Activated T-helper 1 cell treated with anti-CD3 and anti-CD28 coated beads, Interleukin-12 subunit alpha, Interleukin-12 subunit beta, Interleukin-2, Interleukin-4 antibody, amounts not matched to agents 30 ng/mL and 10 ng/mL and 1 ng/mL, durations not matched to agents 14 hours and 24 hours and 36 hours (primary cell): ENCODE data around the gene LRRN4CL. TPM values are rescaled to one million over a fixed set of nuclear protein-coding genes. Genes with fewer than 3 reads are reported as not detected.
"Not testable (repeated sequence)": the region's sequence is repeated elsewhere in the genome, so short reads cannot be mapped to it uniquely, and the experiment has no call there.

ENCODE experiments used
- DNase-seq: peaks from one replicate; pipeline ENCODE4 v3.0.0; 2021; ENCODE audit warnings: low spot score
- H3K27ac Mint-ChIP-seq: one replicate; pipeline ENCODE4 v1.8.0; 2021; ENCODE audit warnings: mild to moderate bottlenecking, mixed read lengths
- H3K27me3 Mint-ChIP-seq: one replicate; pipeline ENCODE4 v1.8.0; 2022; ENCODE audit warnings: mild to moderate bottlenecking, moderate library complexity, mixed read lengths; ENCODE audit not compliant: insufficient read depth
- H3K36me3 Mint-ChIP-seq: one replicate; pipeline ENCODE4 v1.8.0; 2021; ENCODE audit warnings: low read depth, mixed read lengths
- H3K4me1 Mint-ChIP-seq: one replicate; pipeline ENCODE4 v1.8.0; 2021; ENCODE audit warnings: low read depth, mixed read lengths
- H3K4me3 Mint-ChIP-seq: one replicate; pipeline ENCODE4 v1.8.0; 2021; ENCODE audit warnings: mild to moderate bottlenecking, moderate library complexity, mixed read lengths
- H3K9me3 Mint-ChIP-seq: one replicate; pipeline ENCODE4 v1.8.0; 2021; ENCODE audit warnings: mixed read lengths
- intact Hi-C: fragments of 100-400 bp; cut with micrococcal nuclease; formaldehyde crosslinking; loops from one replicate; pipeline ENCODE4 v1.15.1; 2024
- total RNA-seq: library from RNA; stranded (reverse); gene quantifications from 2 replicates; pipeline ENCODE4 v1.2.3, GENCODE V29; 2022

Gene LRRN4CL
- total RNA-seq, 1 donor from 2014 or later, result 0.26 TPM

DNA sequence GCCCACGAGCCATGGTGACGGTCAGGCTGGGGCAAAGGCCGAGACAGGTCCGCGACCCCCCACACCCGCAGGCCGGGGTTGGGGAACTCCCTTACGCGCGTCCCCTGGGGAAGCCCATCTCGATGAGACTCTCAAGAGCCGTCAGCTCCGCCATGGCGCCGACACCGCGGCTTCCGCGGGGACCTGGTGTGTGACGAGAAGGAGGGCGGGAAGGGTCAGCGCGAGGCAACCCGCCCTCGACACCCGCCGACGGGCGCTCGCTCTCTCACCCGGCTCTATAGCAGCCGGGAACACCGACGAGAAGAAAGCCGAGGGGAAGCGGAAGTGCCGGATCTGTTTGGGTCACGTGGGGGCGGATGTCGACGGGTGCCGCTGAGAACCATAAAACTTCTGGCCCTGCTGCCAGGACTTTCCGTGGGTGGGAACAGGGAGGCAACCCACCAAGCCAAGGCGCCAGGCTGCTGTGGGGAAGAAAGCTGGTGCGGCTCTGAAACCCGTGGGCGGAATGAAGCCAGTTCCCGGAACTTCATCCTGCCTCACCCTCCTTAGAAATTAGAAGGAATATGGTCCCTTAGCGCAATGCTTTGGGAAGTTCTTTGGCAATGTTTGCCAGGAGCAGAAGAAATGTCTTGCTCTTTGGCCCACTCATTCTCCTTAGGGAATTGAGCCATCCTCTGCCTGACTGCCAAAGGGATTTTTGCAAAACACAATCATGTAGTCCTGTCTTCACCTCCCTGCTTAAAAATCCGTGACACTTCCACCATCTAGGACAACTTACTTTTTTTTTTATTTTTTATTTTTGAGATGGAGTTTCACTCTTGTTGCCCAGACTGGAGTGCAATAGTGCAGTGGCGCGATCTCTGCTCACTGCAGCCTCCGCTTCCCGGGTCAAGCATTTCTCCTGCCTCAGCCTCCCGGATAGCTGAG, 10.3 kb downstream of the LRRN4CL start, which contains the start of gene UBXN1:
Gene UBXN1, minus strand, starts transcription at position 304 of the 927 bp plus-strand sequence. Its CDS starts 150 bp downstream, at position 154.
- Mint-ChIP-seq H3K36me3 (peaks cover 16% of the 10 kb centered on the region), H3K4me1 (peaks cover 36% of the 10 kb centered on the region), H3K4me3 (peak within 1 kb of the TSS; percentile 80), H3K27me3 (no peaks in the 10 kb centered on the region), H3K27ac (peak within 1 kb of the TSS; percentile 82), H3K9me3 (no peaks in the 10 kb centered on the region)
- peak; percentile 79 for DNase-seq
- intact Hi-C loops, result loop anchor here (1.0 to 10.0 kb wide), 9 partner anchors 8 to 254 kb away; partner anchors contain the start of genes C11orf98, CSKMT, HNRNPUL2 and INTS5

DNA sequence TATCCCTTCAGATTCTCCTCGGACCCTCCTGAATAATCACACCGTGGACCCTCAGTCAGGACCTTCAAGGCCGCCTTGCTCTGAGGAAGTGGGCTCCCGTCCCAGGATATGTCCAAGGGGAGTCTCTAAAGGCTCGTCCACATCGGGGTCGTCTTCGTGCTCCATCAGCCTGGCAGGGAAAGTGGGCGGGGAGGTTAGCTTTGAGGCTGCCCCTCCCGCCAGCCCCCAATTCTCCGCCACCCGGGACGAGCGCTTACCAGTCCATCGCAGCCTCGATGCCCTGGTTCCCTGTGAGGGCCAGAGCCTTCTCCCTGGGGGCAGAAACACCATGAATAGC, 10.9 kb downstream of the LRRN4CL start:
- peaks cover 36% of the 10 kb centered on the region for H3K4me1 Mint-ChIP-seq
- H3K27ac Mint-ChIP-seq, result peak overlapping the region; percentile 82
- intact Hi-C loops, result loop anchor here (2.0 to 10.0 kb wide), 2 partner anchors 14 to 254 kb away; partner anchors contain the start of genes C11orf98 and CSKMT
- no peaks in the 10 kb centered on the region for H3K27me3 Mint-ChIP-seq
- no peaks in the 10 kb centered on the region for H3K9me3 Mint-ChIP-seq
- peaks cover 16% of the 10 kb centered on the region for H3K36me3 Mint-ChIP-seq
- DNase-seq, result no peak
- peak overlapping the region; percentile 80 for H3K4me3 Mint-ChIP-seq

DNA sequence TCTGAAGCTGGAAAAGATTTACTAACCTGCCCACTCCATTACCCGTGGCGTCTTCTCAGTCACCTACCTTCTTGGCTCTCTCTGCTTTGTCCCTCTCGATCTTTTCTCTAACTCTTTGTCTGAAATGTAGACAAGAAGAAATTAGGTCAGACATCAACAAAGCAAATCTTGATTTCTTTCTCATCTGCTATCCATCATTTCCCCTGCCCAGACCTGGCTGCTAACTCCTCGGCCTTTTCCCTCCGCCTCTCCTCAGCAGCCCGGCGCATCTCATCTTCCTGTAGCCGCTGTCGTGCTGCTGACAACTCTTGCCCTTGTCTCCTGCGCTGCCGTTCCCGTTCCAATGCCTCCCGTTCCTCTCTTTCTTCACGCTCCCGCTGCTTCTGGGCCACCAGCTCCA, 11.6 kb downstream of the LRRN4CL start:
- Mint-ChIP-seq H3K36me3 (peaks cover 16% of the 10 kb centered on the region), H3K4me1 (peaks cover 40% of the 10 kb centered on the region), H3K27me3 (no peaks in the 10 kb centered on the region), H3K9me3 (no peaks in the 10 kb centered on the region), H3K4me3 (peak overlapping the region; percentile 80), H3K27ac (peak overlapping the region; percentile 82)
- intact Hi-C loops, result loop anchor here (2.0 to 10.0 kb wide), 2 partner anchors 13 to 253 kb away; partner anchors contain the start of genes C11orf98 and CSKMT
- DNase-seq, result no peak

DNA sequence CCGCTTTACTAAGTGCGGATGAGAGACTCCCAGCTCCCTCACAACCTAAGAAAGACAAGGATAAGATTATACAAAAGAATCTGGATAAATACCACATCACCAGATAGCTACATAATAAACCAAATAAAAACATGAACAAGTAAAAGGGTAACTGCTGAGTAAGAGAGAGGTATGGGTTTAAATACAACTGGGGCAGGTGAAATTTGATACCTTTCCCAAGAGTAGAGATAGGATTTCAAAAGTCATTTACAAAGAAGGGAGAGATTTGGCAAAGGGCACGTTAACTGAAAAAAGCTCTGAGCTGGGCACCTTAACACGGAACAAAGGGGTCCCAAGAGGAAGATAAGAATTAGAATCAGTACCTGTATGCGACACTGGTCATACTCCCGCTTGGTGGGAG, 12.2 kb downstream of the LRRN4CL start:
- intact Hi-C loops, result loop anchor here (10.0 kb wide), 1 partner anchor 252 kb away; no protein-coding TSS in a partner anchor
- Mint-ChIP-seq H3K36me3 (peaks cover 16% of the 10 kb centered on the region), H3K27me3 (no peaks in the 10 kb centered on the region)

DNA sequence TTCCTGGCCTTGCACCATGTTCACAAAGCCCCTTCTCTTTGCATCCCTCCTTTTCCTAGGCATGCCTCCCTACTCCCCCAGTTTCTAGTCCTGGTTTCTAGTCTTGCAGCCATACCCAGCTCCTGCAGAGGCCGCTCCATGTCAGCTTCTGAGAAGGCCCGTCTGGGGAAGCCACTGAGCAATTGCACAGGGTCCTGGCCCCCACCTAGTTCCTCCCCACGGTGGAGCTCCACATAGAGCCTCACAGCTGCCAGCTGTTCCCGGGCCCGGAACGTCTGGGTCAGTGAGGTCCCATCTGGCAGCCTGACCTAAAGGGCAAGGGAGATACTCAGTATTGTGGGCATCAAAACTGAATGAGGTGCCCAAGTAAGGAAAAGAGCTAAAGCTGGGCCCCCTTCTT, 12.6 kb downstream of the LRRN4CL start:
- Mint-ChIP-seq H3K4me1 (peaks cover 40% of the 10 kb centered on the region), H3K27ac (peak overlapping the region; percentile 6), H3K36me3 (peaks cover 16% of the 10 kb centered on the region), H3K9me3 (no peaks in the 10 kb centered on the region), H3K27me3 (no peaks in the 10 kb centered on the region), H3K4me3 (peak overlapping the region; percentile 80)
- intact Hi-C loops, result loop anchor here (10.0 kb wide), 1 partner anchor 252 kb away; no protein-coding TSS in a partner anchor
- DNase-seq, result no peak

More for the DNA sequence above, 12.2 kb downstream of the LRRN4CL start:
- DNase-seq, result no peak
- H3K9me3 Mint-ChIP-seq, result no peaks in the 10 kb centered on the region
- peaks cover 40% of the 10 kb centered on the region for H3K4me1 Mint-ChIP-seq
- H3K27ac Mint-ChIP-seq, result peak overlapping the region; percentile 6
- peak overlapping the region; percentile 80 for H3K4me3 Mint-ChIP-seq

DNA sequence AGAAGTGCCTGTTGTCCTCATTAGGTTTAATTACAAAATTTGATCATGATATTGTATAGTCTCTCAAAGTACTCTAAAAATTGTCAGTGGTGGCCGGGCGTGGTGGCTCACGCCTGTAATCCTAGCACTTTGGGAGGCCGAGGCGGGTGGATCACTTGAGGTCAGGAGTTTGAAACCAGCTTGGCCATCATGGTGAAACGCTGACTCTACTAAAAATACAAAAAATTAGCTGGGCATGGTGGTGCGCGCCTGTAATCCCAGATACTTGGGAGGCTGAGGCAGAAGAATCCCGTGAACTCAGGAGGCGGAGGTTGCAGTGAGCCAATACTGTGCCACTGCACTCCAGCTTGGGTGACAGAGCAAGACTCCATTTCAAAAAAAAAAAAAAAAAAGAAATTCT, 13.9 kb downstream of the LRRN4CL start:
- not testable (repeated sequence) for H3K4me3 Mint-ChIP-seq, H3K27me3 Mint-ChIP-seq, DNase-seq, H3K9me3 Mint-ChIP-seq, H3K27ac Mint-ChIP-seq
- Mint-ChIP-seq H3K4me1 (peaks cover 34% of the 10 kb centered on the region), H3K36me3 (peaks cover 16% of the 10 kb centered on the region)
- intact Hi-C loops, result loop anchor here (10.0 kb wide), 1 partner anchor 251 kb away; no protein-coding TSS in a partner anchor

DNA sequence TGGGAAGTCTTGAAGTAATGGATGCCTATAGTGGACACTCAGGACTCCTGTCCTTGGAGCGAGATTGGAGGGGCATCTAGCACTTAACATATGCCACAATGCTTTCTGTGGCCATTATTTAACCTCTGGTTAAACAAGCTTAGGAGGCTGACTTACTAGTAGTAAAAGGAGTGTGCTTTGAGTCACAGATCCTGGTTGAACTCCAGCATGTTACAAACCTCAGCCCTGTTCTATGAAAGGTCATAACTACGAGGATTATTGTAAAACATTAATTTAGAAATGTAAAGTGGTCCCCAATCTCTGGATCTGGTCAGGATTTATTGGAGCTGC, 16.2 kb downstream of the LRRN4CL start:
- no peak for DNase-seq
- Mint-ChIP-seq H3K4me1 (peaks cover 40% of the 10 kb centered on the region), H3K9me3 (no peaks in the 10 kb centered on the region), H3K36me3 (peaks cover 20% of the 10 kb centered on the region), H3K27me3 (no peaks in the 10 kb centered on the region), H3K4me3 (peak overlapping the region; percentile 97), H3K27ac (peak overlapping the region; percentile 98)
- intact Hi-C loops, result loop anchor here (10.0 kb wide), 1 partner anchor 248 kb away; no protein-coding TSS in a partner anchor

DNA sequence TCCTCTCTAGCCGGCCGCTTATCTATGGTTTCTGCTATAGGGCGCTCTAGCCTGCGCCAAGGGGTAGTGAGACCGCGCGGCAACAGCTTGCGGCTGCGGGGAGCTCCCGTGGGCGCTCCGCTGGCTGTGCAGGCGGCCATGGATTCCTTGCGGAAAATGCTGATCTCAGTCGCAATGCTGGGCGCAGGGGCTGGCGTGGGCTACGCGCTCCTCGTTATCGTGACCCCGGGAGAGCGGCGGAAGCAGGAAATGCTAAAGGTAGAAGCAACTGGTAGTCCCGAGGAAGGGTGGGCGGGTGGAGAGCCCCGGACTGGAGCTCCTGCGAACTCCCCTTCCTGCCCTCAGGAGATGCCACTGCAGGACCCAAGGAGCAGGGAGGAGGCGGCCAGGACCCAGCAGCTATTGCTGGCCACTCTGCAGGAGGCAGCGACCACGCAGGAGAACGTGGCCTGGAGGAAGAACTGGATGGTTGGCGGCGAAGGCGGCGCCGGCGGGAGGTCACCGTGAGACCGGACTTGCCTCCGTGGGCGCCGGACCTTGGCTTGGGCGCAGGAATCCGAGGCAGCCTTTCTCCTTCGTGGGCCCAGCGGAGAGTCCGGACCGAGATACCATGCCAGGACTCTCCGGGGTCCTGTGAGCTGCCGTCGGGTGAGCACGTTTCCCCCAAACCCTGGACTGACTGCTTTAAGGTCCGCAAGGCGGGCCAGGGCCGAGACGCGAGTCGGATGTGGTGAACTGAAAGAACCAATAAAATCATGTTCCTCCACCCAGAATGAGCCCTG, 17.5 kb downstream of the LRRN4CL start, which contains the start of the genes LBHD1 and UQCC3:
Gene LBHD1, minus strand, starts transcription at position 660 of the 782 bp plus-strand sequence. CDS start 2,236 bp downstream, outside the sequence.
Gene UQCC3, plus strand, starts transcription at position 66 of the 782 bp plus-strand sequence. Its CDS starts 73 bp downstream, at position 139.
- Mint-ChIP-seq H3K36me3 (peaks cover 16% of the 10 kb centered on the region), H3K9me3 (no peaks in the 10 kb centered on the region), H3K4me3 (peak within 1 kb of the TSS; percentile 97), H3K27ac (peak within 1 kb of the TSS; percentile 98), H3K27me3 (no peaks in the 10 kb centered on the region), H3K4me1 (peaks cover 34% of the 10 kb centered on the region)
- intact Hi-C loops, result loop anchor here (1.0 to 10.0 kb wide), 8 partner anchors 8 to 247 kb away; partner anchors contain the start of genes GANAB, HNRNPUL2, INTS5 and TUT1
- peak; percentile 75 for DNase-seq

DNA sequence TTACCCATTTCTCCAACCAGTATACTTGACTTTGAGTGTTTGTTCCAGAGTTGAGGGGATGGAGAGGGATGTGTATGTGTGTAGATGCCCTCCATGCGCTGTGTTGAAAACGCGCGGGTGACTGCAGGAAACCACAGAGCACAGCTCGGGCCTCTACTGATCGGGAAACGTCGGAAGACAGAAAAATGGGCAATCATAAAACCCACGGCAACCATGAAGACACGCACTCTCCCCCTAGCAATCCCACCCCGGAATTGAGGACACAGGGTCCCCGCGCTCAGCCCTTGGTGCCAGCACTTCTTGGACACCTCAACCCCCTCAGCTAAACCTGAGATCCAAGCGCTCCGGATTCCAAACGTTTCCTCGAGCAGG, 18.1 kb downstream of the LRRN4CL start:
- DNase-seq, result no peak
- Mint-ChIP-seq H3K9me3 (no peaks in the 10 kb centered on the region), H3K27ac (peak overlapping the region; percentile 98), H3K4me3 (peak overlapping the region; percentile 97), H3K4me1 (peaks cover 37% of the 10 kb centered on the region), H3K36me3 (peaks cover 21% of the 10 kb centered on the region), H3K27me3 (no peaks in the 10 kb centered on the region)
- intact Hi-C loops, result loop anchor here (1.0 to 10.0 kb wide), 6 partner anchors 8 to 246 kb away; partner anchors contain the start of genes HNRNPUL2, INTS5, TUT1 and UBXN1

DNA sequence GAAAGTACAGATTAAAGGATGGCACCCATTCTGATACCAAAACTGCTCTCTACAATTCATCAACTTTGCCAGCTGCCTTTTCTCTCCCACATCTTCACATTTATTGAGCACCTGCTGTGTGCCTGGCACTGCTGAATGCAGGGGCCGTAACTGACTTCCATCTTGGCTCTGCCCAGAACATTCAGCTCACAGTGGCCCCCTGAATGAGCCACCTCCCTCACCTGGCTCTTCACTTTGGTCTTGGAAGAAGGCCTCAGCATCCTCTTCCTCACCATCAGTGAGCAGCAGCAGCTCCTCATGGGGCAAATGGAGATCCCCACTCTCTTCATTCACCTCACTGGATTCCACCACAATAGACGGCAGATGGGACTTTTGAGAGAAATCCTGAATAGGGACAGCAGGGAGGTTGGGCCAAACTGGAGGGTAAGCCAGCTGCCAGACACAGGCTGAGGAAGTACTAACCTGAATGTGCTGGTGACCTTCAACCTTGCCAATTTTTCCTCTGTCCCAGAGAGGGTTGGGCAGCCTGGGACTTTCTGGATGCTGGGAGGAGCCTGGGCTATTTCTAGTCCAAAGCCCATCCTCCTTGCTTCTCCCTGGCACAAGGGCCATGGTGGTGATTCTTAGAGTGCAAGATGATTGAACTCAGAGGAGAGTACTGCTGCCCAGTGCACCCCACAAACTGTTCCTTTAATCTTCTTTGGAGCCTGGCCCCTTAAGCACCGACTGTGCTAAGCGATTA, 19.7 kb downstream of the LRRN4CL start:
- peak overlapping the region; percentile 98 for H3K27ac Mint-ChIP-seq
- intact Hi-C loops, result loop anchor here (2.0 to 10.0 kb wide), 2 partner anchors 171 to 245 kb away; no protein-coding TSS in a partner anchor
- H3K4me3 Mint-ChIP-seq, result peak overlapping the region; percentile 97
- peaks cover 33% of the 10 kb centered on the region for H3K4me1 Mint-ChIP-seq
- no peaks in the 10 kb centered on the region for H3K27me3 Mint-ChIP-seq
- H3K9me3 Mint-ChIP-seq, result no peaks in the 10 kb centered on the region
- peaks cover 29% of the 10 kb centered on the region for H3K36me3 Mint-ChIP-seq
- DNase-seq, result no peak

DNA sequence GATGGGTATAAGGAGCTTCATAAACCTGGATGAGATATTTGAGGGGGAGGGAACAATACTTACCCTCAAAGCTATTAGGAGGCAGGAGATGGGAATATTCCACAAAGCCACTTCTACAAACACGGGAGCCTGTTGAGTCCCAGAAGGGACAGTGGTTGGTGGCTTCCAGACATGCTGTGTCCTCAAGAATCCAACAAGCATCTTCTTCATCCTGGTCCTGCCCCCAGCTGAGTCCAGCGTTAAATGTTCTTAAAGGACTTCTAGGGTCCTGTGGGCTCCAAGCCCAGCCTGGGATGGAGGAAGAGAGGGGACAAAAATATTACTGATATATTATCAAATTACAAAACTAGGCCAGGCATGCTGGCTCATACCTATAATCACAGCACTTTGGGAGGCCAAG, 21.9 kb downstream of the LRRN4CL start:
- Mint-ChIP-seq H3K4me3 (peak overlapping the region; percentile 98), H3K27me3 (no peaks in the 10 kb centered on the region), H3K4me1 (peaks cover 36% of the 10 kb centered on the region), H3K27ac (peak overlapping the region; percentile 35), H3K36me3 (peaks cover 35% of the 10 kb centered on the region), H3K9me3 (no peaks in the 10 kb centered on the region)
- no peak for DNase-seq
- intact Hi-C loops, result no loop called here
